HG03060 (cell line): ENCODE results near the gene MB.
"Not testable (repeated sequence)": the region's sequence is repeated elsewhere in the genome, so short reads cannot be mapped to it uniquely, and the experiment has no call there.

Experiments used
- ATAC-seq: cut with Tn5 transposase; IDR thresholded peaks from one replicate; pipeline ENCODE4 v1.9.1; 2021; ENCODE audit warnings: low read depth, moderate number of reproducible peaks; ENCODE audit not compliant: unreplicated experiment

Gene MB

GRCh38 chr22:35617137-35617755, at the start of gene MB:
TSS of gene MB (minus strand) at chr22:35617329. CDS start at chr22:35617257, 72 bp downstream.
- ATAC-seq = no peak

- not testable (repeated sequence) for ATAC-seq
These were observed 49.6 kb upstream of the MB start for GRCh38 chr22:35666699-35667098.

GRCh38 chr22:35664955-35665587, 47.9 kb upstream of the MB start:
- no peak for ATAC-seq

- ATAC-seq = no peak
These were observed 46.2 kb upstream of the MB start for GRCh38 chr22:35663371-35663770.

GRCh38 chr22:35662914-35663313, 45.8 kb upstream of the MB start:
- ATAC-seq = no peak

- ATAC-seq = no peak
These were observed 44.3 kb upstream of the MB start for GRCh38 chr22:35661464-35661863.

- no peak for ATAC-seq
These were observed 43.4 kb upstream of the MB start for GRCh38 chr22:35660291-35661127.

- ATAC-seq = no peak
These were observed 40.6 kb upstream of the MB start for GRCh38 chr22:35657571-35658312.

- no peak for ATAC-seq
These were observed 39.2 kb upstream of the MB start for GRCh38 chr22:35656284-35656752.

- ATAC-seq = no peak
These were observed 36.7 kb upstream of the MB start for GRCh38 chr22:35653824-35654223.

- no peak for ATAC-seq
These were observed 34.0 kb upstream of the MB start for GRCh38 chr22:35651085-35651484.

GRCh38 chr22:35649636-35650250, 32.6 kb upstream of the MB start:
- no peak for ATAC-seq

- no peak for ATAC-seq
These were observed 32.0 kb upstream of the MB start for GRCh38 chr22:35649026-35649553.

- no peak for ATAC-seq
These were observed 31.2 kb upstream of the MB start, which contains the start of gene APOL6 for GRCh38 chr22:35648066-35649025. TSS of gene APOL6 (plus strand) at chr22:35648446. CDS start at chr22:35656426, 7,980 bp downstream.

- no peak for ATAC-seq
These were observed 28.5 kb upstream of the MB start for GRCh38 chr22:35645646-35646045.

GRCh38 chr22:35643991-35644390, 26.9 kb upstream of the MB start:
- ATAC-seq = no peak

GRCh38 chr22:35642305-35642741, 25.2 kb upstream of the MB start:
- no peak for ATAC-seq

GRCh38 chr22:35641494-35642120, 24.5 kb upstream of the MB start:
- no peak for ATAC-seq
